Activated CD8-positive, alpha-beta memory T cell treated with anti-CD3 and anti-CD28 coated beads, Interleukin-2, amount 50 U/mL, for 48 hours (primary cell): ENCODE data around the gene DPCD.
"Not testable (repeated sequence)": the region's sequence is repeated elsewhere in the genome, so short reads cannot be mapped to it uniquely, and the experiment has no call there.

Source experiments
- DNase-seq: peaks from one replicate; pipeline ENCODE4 v3.0.0-alpha.2; 2020

DPCD gene

GRCh38 chr10:101623528-101623927 is 35.4 kb downstream of the DPCD start:
- DNase-seq, result no peak

- DNase-seq, result no peak
Measured at GRCh38 chr10:101624526-101625102, 36.5 kb downstream of the DPCD start.

- DNase-seq, result no peak
Measured at GRCh38 chr10:101625821-101626412, 37.8 kb downstream of the DPCD start.

- DNase-seq, result no peak
Measured at GRCh38 chr10:101629837-101630632, 41.9 kb downstream of the DPCD start.

GRCh38 chr10:101630633-101630920 is 42.5 kb downstream of the DPCD start:
- DNase-seq, result no peak

GRCh38 chr10:101631821-101632475 is 43.8 kb downstream of the DPCD start:
- no peak for DNase-seq

GRCh38 chr10:101633510-101633909 is 45.4 kb downstream of the DPCD start:
- not testable (repeated sequence) for DNase-seq

GRCh38 chr10:101639141-101639900 is 51.2 kb downstream of the DPCD start:
- no peak for DNase-seq

- no peak for DNase-seq
Measured at GRCh38 chr10:101643546-101643945, 55.4 kb downstream of the DPCD start.

GRCh38 chr10:101644002-101644401 is 55.9 kb downstream of the DPCD start:
- DNase-seq, result no peak

- DNase-seq, result no peak
Measured at GRCh38 chr10:101645659-101646058, 57.5 kb downstream of the DPCD start.

- no peak for DNase-seq
Measured at GRCh38 chr10:101646364-101646763, 58.2 kb downstream of the DPCD start.

GRCh38 chr10:101647255-101647654 is 59.1 kb downstream of the DPCD start:
- no peak for DNase-seq

- no peak for DNase-seq
Measured at GRCh38 chr10:101649525-101650085, 61.5 kb downstream of the DPCD start.

- DNase-seq, result no peak
Measured at GRCh38 chr10:101650863-101651262, 62.7 kb downstream of the DPCD start.

- no peak for DNase-seq
Measured at GRCh38 chr10:101651336-101651735, 63.2 kb downstream of the DPCD start.

GRCh38 chr10:101653536-101653935 is 65.4 kb downstream of the DPCD start:
- no peak for DNase-seq

- no peak for DNase-seq
Measured at GRCh38 chr10:101655570-101655969, 67.4 kb downstream of the DPCD start.

GRCh38 chr10:101656890-101657289 is 68.8 kb downstream of the DPCD start:
- no peak for DNase-seq

- no peak for DNase-seq
Measured at GRCh38 chr10:101658975-101659374, 70.9 kb downstream of the DPCD start.
